Subcutaneous abdominal adipose tissue (tissue), 5 donors: ENCODE results near the gene POT1.

Experiments used
- H3K27ac ChIP-seq: one replicate; pipeline ENCODE4 v1.7.0; 2013; ENCODE audit warnings: low read depth, mild to moderate bottlenecking, inconsistent platforms, low read length, moderate library complexity
- H3K27me3 ChIP-seq, 5 donors: one replicate each; pipeline ENCODE4 v1.7.0; 2013; ENCODE audit warnings: low read length in 5 of 5, inconsistent platforms in 1 of 5; ENCODE audit not compliant: control insufficient read depth in 5 of 5, insufficient read depth in 4 of 5
- H3K36me3 ChIP-seq, 5 donors: one replicate each; pipeline ENCODE4 v1.7.0; 2013; ENCODE audit warnings: low read length in 5 of 5; ENCODE audit not compliant: control insufficient read depth in 5 of 5, insufficient read depth in 5 of 5
- H3K4me1 ChIP-seq, 5 donors: one replicate each; pipeline ENCODE4 v1.7.0; 2013; ENCODE audit warnings: low read length in 5 of 5, mild to moderate bottlenecking in 3 of 5, moderate library complexity in 1 of 5; ENCODE audit not compliant: control insufficient read depth in 5 of 5, insufficient read depth in 5 of 5
- H3K4me3 ChIP-seq, 5 donors: one replicate each; pipeline ENCODE4 v1.7.0; 2013; ENCODE audit warnings: low read length in 5 of 5, low read depth in 1 of 5
- H3K9ac ChIP-seq, 5 donors: one replicate each; pipeline ENCODE4 v1.7.0; 2013; ENCODE audit warnings: low read length in 5 of 5, mild to moderate bottlenecking in 4 of 5, moderate library complexity in 3 of 5
- H3K9me3 ChIP-seq, 5 donors: one replicate each; pipeline ENCODE4 v1.7.0; 2013; ENCODE audit warnings: low read length in 5 of 5; ENCODE audit not compliant: control insufficient read depth in 5 of 5
- donor health status: healthy.
- donor health status: healthy.
- donor health status: healthy.
- donor health status: healthy.
- donor health status: healthy.

Gene POT1

DNA sequence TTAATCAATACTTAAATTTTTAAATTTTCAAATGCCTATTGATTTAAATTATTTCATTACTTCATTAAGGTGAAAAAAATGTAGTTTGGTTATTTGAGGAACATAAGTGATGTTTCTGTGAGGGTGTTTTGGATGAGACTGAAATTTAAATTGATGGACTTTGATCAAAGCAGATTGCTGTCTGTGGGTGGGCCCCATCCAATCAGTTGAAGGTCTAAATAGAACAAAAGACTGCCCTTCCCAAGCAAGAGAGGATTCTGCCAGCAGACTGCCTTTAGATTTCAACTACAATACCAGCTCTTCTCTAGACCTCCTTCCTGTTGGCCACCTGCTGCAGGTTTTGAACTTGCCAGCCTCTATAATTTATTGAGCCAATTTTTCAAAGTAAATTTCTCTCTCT, 149.6 kb downstream of the POT1 start:
- Histone ChIP-seq H3K9me3 (no peaks in the 10 kb centered on the region), H3K4me1 (no peaks in the 10 kb centered on the region), H3K36me3 (no peaks in the 10 kb centered on the region), H3K27ac (no peak overlapping the region), H3K4me3 (no peak overlapping the region), H3K27me3 (no peaks in the 10 kb centered on the region), H3K9ac (no peak overlapping the region)

DNA sequence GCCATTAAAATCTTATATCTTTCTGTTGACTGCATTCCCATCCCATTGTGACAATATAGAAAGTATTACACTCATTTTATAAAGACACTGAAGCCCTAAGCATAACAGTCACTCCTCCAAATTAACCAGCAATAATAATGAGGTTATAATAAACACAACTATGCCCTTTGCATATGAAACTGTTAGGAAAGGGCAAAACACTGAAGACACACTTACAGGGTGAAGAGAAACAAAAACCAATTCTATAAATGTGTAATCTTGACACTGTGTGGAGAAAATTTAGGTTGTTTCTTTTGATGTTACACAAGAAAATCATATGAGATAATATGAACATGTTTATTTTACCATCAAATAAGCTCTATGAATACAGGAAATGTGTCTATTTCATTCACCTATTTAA, 150.0 kb downstream of the POT1 start:
- Histone ChIP-seq H3K4me3 (no peak overlapping the region), H3K9ac (no peak overlapping the region), H3K27ac (no peak overlapping the region), H3K9me3 (no peaks in the 10 kb centered on the region), H3K36me3 (no peaks in the 10 kb centered on the region), H3K4me1 (no peaks in the 10 kb centered on the region), H3K27me3 (no peaks in the 10 kb centered on the region)

DNA sequence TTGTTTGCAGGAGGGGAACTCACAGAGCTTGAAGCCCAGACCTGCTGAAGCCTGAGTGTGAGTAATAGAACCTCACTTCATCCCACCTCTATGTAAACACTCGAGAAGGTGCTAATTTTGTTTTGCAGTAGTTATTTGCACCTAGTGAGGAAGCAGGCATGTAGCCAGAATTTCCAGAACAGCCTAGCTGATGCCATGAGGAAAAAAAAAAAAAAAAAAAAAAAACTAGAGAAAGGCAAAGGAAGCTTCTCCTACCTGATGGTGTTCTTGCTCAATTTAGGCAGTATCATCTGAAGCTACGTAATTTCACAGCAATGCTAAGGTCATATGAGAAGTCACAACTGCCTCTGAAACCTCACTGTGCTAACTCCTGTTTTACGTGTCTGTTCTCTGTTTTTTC, 150.4 kb downstream of the POT1 start:
- Histone ChIP-seq H3K27ac (no peak overlapping the region), H3K36me3 (no peaks in the 10 kb centered on the region), H3K9ac (no peak overlapping the region), H3K27me3 (no peaks in the 10 kb centered on the region), H3K4me3 (no peak overlapping the region), H3K9me3 (no peaks in the 10 kb centered on the region), H3K4me1 (no peaks in the 10 kb centered on the region)

DNA sequence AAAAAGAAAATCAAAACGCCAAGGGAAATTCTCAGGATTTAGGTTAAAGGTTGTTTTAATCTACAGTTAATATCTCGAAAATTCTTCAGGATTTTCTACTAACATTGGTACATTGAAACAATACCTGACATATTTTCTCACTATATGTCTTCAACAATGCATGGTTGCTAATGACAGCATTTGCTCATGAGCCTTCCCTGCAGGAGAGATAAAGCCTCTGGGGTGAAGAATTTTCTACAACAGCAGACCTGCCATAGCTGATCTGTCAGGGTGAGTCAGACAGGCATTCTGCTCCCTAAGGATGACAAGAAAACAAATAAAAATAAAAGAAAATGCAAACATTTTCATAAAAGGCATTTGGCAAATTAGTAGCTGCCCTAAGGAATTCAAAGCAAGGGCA, 152.4 kb downstream of the POT1 start:
- Histone ChIP-seq H3K4me1 (no peaks in the 10 kb centered on the region), H3K9ac (no peak overlapping the region), H3K36me3 (no peaks in the 10 kb centered on the region), H3K9me3 (no peaks in the 10 kb centered on the region), H3K27me3 (no peaks in the 10 kb centered on the region), H3K27ac (no peak overlapping the region), H3K4me3 (no peak overlapping the region)

DNA sequence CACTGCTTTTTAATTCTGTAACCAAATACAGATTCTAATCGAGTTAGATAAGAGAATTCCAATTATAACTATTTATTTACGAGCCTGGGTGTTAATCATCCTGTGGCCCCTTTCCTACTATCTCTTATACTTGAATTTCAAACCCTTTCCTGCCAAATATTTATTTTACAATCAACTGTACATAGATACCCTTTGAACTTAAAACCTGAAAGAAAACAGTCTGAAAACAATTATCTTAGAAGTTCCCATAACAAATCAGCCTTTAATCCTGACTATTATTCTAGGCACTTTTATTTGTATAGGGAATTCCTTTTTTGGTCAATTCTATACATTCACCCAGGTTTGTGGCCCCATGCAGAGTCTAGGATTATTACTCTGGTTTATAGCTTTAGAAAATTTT, 153.5 kb downstream of the POT1 start:
- Histone ChIP-seq H3K4me3 (no peak overlapping the region), H3K4me1 (no peaks in the 10 kb centered on the region), H3K36me3 (no peaks in the 10 kb centered on the region), H3K9me3 (no peaks in the 10 kb centered on the region), H3K9ac (no peak overlapping the region), H3K27ac (no peak overlapping the region), H3K27me3 (no peaks in the 10 kb centered on the region)

DNA sequence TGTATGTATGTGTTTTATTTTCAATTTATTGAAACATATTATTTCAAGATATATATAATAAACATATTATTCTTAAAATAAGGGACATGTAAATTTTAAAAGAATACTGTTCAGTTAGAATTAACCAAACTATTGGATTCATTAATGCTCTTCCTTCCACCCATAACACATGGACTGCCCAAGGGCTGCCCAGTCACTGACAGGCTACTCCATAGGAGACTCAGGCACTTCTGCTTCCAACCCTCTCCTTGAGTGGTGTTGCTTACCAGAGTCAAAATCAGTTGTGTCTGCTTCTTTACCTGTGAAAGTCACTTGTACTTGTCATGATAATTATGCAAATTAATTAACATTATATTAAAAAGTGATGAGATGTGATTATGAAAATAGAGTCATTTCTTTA, 154.2 kb downstream of the POT1 start:
- Histone ChIP-seq H3K9ac (no peak overlapping the region), H3K27me3 (no peaks in the 10 kb centered on the region), H3K36me3 (no peaks in the 10 kb centered on the region), H3K9me3 (no peaks in the 10 kb centered on the region), H3K4me3 (no peak overlapping the region), H3K27ac (no peak overlapping the region), H3K4me1 (no peaks in the 10 kb centered on the region)

DNA sequence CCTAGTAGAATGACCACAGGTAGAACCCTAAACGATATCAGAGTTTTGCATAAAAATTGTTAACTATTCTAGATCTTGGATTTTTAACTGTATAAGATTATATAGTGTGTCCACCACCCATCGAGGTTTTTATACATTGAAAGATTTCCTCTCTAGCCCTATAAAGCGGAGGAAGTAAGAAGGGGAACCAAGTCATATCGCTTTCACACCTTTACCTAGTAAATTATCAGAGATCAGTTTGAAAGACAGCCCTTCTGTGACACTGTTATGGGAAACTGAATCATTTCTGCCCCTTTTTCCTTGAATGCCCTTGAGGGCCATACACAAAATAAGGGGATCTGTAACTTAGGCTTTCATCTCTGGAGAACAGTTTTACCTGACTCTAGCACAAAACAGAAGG, 155.7 kb downstream of the POT1 start:
- no peak overlapping the region for H3K27ac ChIP-seq
- no peak overlapping the region for H3K4me3 ChIP-seq
- no peaks in the 10 kb centered on the region for H3K4me1 ChIP-seq
- no peak overlapping the region for H3K9ac ChIP-seq
- no peaks in the 10 kb centered on the region for H3K36me3 ChIP-seq
- H3K27me3 ChIP-seq, result no peaks in the 10 kb centered on the region
- no peaks in the 10 kb centered on the region for H3K9me3 ChIP-seq

DNA sequence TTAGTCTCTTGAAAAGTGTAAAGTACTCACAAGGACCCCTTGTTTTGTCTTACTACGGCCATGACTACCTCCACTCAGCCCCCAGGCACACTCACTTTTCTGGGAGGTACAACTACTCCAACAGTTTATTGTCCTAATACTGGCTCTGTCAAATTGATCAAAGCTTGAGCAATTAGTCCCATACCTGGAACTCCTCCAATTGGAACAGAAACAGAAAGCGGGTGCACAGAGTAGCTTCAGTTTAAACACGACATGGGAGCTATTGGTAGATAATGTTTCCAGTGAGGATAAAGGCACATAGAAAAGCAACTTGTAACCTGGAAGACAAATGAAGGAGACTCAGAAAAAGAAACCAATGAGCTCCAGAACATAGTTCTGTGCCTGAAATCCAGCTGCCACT, 156.3 kb downstream of the POT1 start:
- H3K27ac ChIP-seq, result no peak overlapping the region
- H3K4me3 ChIP-seq, result no peak overlapping the region
- H3K27me3 ChIP-seq, result no peaks in the 10 kb centered on the region
- H3K4me1 ChIP-seq, result no peaks in the 10 kb centered on the region
- H3K36me3 ChIP-seq, result no peaks in the 10 kb centered on the region
- H3K9me3 ChIP-seq, result no peaks in the 10 kb centered on the region
- H3K9ac ChIP-seq, result no peak overlapping the region
